Natural killer cell (primary cell): Measurements from ENCODE around the gene GRID1. TPM values are rescaled to one million over a fixed set of nuclear protein-coding genes. Genes with fewer than 3 reads are reported as not detected.

ENCODE experiments used
- ATAC-seq, 3 donors: fragments of 150-1000 bp in 2 of 3; fragments of 200-7000 bp in 1 of 3; cut with Tn5 transposase; 1 replicate in 1 of 3; 2 replicates in 2 of 3; pipeline ENCODE4 v1.10.0; 2021; ENCODE audit warnings: mild to moderate bottlenecking in 2 of 3, moderate library complexity in 2 of 3
- DNase-seq, 2 donors: peaks; one replicate each; pipeline versions ENCODE4 v3.0.0 to v3.0.0-alpha.2; 2013 to 2021; ENCODE audit warnings: mixed read lengths in 1 of 2
- H3K27ac ChIP-seq: one replicate; pipeline ENCODE4 v1.5.1; 2013; ENCODE audit warnings: mild to moderate bottlenecking, low read length
- H3K27me3 ChIP-seq: one replicate; pipeline ENCODE4 v1.6.1; 2013; ENCODE audit warnings: low read length; ENCODE audit not compliant: control insufficient read depth, insufficient read depth
- H3K36me3 ChIP-seq: one replicate; pipeline ENCODE4 v1.6.1; 2013; ENCODE audit warnings: low read length; ENCODE audit not compliant: control insufficient read depth, insufficient read depth
- H3K4me1 ChIP-seq: one replicate; pipeline ENCODE4 v1.6.1; 2013; ENCODE audit warnings: low read length; ENCODE audit not compliant: control insufficient read depth, insufficient read depth
- H3K4me3 ChIP-seq: one replicate; pipeline ENCODE4 v1.5.1; 2013; ENCODE audit warnings: low read length
- H3K9me3 ChIP-seq: one replicate; pipeline ENCODE4 v1.6.1; 2013; ENCODE audit warnings: low read length; ENCODE audit not compliant: control insufficient read depth, insufficient read depth
- H3K27ac Mint-ChIP-seq, 2 donors: one replicate each; pipeline ENCODE4 v1.8.0; 2022; ENCODE audit warnings: mild to moderate bottlenecking in 2 of 2, mixed read lengths in 2 of 2, moderate library complexity in 1 of 2
- H3K27me3 Mint-ChIP-seq, 2 donors: one replicate each; pipeline ENCODE4 v1.8.0; 2022; ENCODE audit warnings: low read depth in 2 of 2, mixed read lengths in 2 of 2
- H3K36me3 Mint-ChIP-seq: one replicate; pipeline ENCODE4 v1.8.0; 2022; ENCODE audit warnings: mixed read lengths
- H3K4me1 Mint-ChIP-seq, 2 donors: one replicate each; pipeline ENCODE4 v1.8.0; 2022; ENCODE audit warnings: mixed read lengths in 2 of 2
- H3K4me3 Mint-ChIP-seq: one replicate; pipeline ENCODE4 v1.8.0; 2022; ENCODE audit warnings: mild to moderate bottlenecking, moderate library complexity, mixed read lengths
- H3K9me3 Mint-ChIP-seq, 2 donors: one replicate each; pipeline ENCODE4 v1.8.0; 2022; ENCODE audit warnings: mixed read lengths in 2 of 2
- WGBS: methylation state at CpG from one replicate; pipeline ENCODE4 v1.1.7; 2013; ENCODE audit warnings: missing lambda C conversion rate; ENCODE audit not compliant: insufficient coverage; 5-methylcytosine and 5-hydroxymethylcytosine counted together
- intact Hi-C: fragments of 100-400 bp; cut with micrococcal nuclease; formaldehyde crosslinking; loops from one replicate; pipeline ENCODE4 v1.14.2; 2022
- total RNA-seq, 4 donors: library from RNA; stranded (reverse); fragments of 120-200 nt in 1 of 4; gene quantifications; one replicate each; pipeline versions ENCODE4 v1.2.3 to v1.2.4, GENCODE V29; 2013 to 2022
- TF ChIP-seq, protein P1 (sequence below): fragments of 200-600 bp; IDR thresholded peaks from one replicate; pipeline ENCODE4 v1.8.0; 2022; ENCODE audit warnings: antibody characterized with exemption

GRID1 gene
- total RNA-seq, 3 donors from 2014 or later (not counting 1 experiment from before 2014, with no cell fraction given) = not detected

GRCh38 chr10:85784792-85785191 is 581.8 kb downstream of the GRID1 start:
- H3K27ac ChIP-seq = no peak overlapping the region
- WGBS = 91% methylated on average over 5 of the region's 5 CpGs
- intact Hi-C loops = no loop called here
- no peaks in the 10 kb centered on the region for H3K4me1 ChIP-seq
- no peaks in the 10 kb centered on the region for H3K36me3 ChIP-seq
- Mint-ChIP-seq H3K27me3 (no peaks in the 10 kb centered on the region), H3K27ac (no peak overlapping the region), H3K9me3 (peaks cover 0 to 3% of the 10 kb centered on the region in 2 donors), H3K36me3 (no peaks in the 10 kb centered on the region), H3K4me1 (no peaks in the 10 kb centered on the region), H3K4me3 (no peak overlapping the region)
- no peaks in the 10 kb centered on the region for H3K27me3 ChIP-seq
- no peak for ATAC-seq
- TF ChIP-seq, protein P1, sequence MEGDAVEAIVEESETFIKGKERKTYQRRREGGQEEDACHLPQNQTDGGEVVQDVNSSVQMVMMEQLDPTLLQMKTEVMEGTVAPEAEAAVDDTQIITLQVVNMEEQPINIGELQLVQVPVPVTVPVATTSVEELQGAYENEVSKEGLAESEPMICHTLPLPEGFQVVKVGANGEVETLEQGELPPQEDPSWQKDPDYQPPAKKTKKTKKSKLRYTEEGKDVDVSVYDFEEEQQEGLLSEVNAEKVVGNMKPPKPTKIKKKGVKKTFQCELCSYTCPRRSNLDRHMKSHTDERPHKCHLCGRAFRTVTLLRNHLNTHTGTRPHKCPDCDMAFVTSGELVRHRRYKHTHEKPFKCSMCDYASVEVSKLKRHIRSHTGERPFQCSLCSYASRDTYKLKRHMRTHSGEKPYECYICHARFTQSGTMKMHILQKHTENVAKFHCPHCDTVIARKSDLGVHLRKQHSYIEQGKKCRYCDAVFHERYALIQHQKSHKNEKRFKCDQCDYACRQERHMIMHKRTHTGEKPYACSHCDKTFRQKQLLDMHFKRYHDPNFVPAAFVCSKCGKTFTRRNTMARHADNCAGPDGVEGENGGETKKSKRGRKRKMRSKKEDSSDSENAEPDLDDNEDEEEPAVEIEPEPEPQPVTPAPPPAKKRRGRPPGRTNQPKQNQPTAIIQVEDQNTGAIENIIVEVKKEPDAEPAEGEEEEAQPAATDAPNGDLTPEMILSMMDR = no peak
- no peak overlapping the region for H3K4me3 ChIP-seq
- no peaks in the 10 kb centered on the region for H3K9me3 ChIP-seq
- no peak for DNase-seq

- Histone ChIP-seq H3K4me3 (no peak overlapping the region), H3K36me3 (no peaks in the 10 kb centered on the region), H3K27me3 (no peaks in the 10 kb centered on the region), H3K4me1 (no peaks in the 10 kb centered on the region), H3K27ac (no peak overlapping the region), H3K9me3 (no peaks in the 10 kb centered on the region)
- DNase-seq = no peak
- no peaks in the 10 kb centered on the region for H3K4me1 Mint-ChIP-seq
- peaks cover 2 to 3% of the 10 kb centered on the region in 2 donors for H3K9me3 Mint-ChIP-seq
- no peaks in the 10 kb centered on the region for H3K27me3 Mint-ChIP-seq
- ATAC-seq = no peak
- intact Hi-C loops = no loop called here
- no peak overlapping the region for H3K27ac Mint-ChIP-seq
- no peaks in the 10 kb centered on the region for H3K36me3 Mint-ChIP-seq
- 46% methylated on average over 2 of the region's 2 CpGs for WGBS
- H3K4me3 Mint-ChIP-seq = no peak overlapping the region
- TF ChIP-seq, protein P1 = no peak
Measured at GRCh38 chr10:85781404-85781803, 585.2 kb downstream of the GRID1 start.

GRCh38 chr10:85778074-85778473 is 588.5 kb downstream of the GRID1 start:
- Mint-ChIP-seq H3K9me3 (peaks cover 0 to 2% of the 10 kb centered on the region in 2 donors), H3K36me3 (no peaks in the 10 kb centered on the region), H3K27ac (no peak overlapping the region), H3K27me3 (no peaks in the 10 kb centered on the region), H3K4me3 (no peak overlapping the region), H3K4me1 (no peaks in the 10 kb centered on the region)
- H3K9me3 ChIP-seq = no peaks in the 10 kb centered on the region
- intact Hi-C loops = no loop called here
- no peaks in the 10 kb centered on the region for H3K4me1 ChIP-seq
- no peak overlapping the region for H3K27ac ChIP-seq
- DNase-seq (no peak), ATAC-seq (no peak)
- no peaks in the 10 kb centered on the region for H3K36me3 ChIP-seq
- 72% methylated on average over 2 of the region's 2 CpGs for WGBS
- TF ChIP-seq, protein P1 = no peak
- no peaks in the 10 kb centered on the region for H3K27me3 ChIP-seq
- H3K4me3 ChIP-seq = no peak overlapping the region

DNA sequence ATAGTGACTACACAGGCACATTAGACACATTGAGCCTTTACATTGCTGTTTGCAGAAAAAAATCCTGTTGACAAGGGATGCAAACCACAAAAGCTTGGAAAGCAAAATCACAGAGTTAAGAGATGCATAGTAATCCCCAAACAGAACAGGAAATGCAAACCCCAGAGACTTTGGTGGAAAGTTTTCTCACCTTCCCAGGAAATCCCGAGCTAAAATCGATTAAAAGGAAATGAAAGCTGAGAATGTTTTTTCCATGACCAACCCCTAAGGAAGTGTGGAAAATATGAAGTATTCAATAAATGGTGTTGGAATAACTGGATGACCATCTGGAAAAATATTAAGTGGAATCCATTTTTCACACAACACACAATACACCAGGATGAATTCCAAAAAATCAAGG is 598.7 kb downstream of the GRID1 start:
- 45% methylated on average over 2 of the region's 2 CpGs for whole genome bisulfite sequencing
- Histone ChIP-seq H3K27ac (no peak overlapping the region), H3K36me3 (no peaks in the 10 kb centered on the region), H3K9me3 (no peaks in the 10 kb centered on the region), H3K4me1 (no peaks in the 10 kb centered on the region), H3K27me3 (no peaks in the 10 kb centered on the region), H3K4me3 (no peak overlapping the region)
- DNase-seq = no peak
- no peaks in the 10 kb centered on the region for H3K27me3 Mint-ChIP-seq
- no peaks in the 10 kb centered on the region for H3K36me3 Mint-ChIP-seq
- no peak overlapping the region for H3K27ac Mint-ChIP-seq
- H3K9me3 Mint-ChIP-seq = peaks cover 6 to 8% of the 10 kb centered on the region in 2 donors
- no peak for ATAC-seq
- intact Hi-C loops = no loop called here
- H3K4me3 Mint-ChIP-seq = no peak overlapping the region
- H3K4me1 Mint-ChIP-seq = no peaks in the 10 kb centered on the region
- TF ChIP-seq, protein P1 = no peak
